ENCODE results near the gene TCEAL4. TPM values are rescaled to one million over a fixed set of nuclear protein-coding genes. Genes with fewer than 3 reads are reported as not detected.
A peak's percentile ranks its signal among the peaks of the same experiment; 100 is the strongest.
"Not testable (repeated sequence)": the region's sequence is repeated elsewhere in the genome, so short reads cannot be mapped to it uniquely, and the experiment has no call there.

TCEAL4 gene
- total RNA-seq, 2 donors from 2014 or later = 127 to 182 TPM

DNA sequence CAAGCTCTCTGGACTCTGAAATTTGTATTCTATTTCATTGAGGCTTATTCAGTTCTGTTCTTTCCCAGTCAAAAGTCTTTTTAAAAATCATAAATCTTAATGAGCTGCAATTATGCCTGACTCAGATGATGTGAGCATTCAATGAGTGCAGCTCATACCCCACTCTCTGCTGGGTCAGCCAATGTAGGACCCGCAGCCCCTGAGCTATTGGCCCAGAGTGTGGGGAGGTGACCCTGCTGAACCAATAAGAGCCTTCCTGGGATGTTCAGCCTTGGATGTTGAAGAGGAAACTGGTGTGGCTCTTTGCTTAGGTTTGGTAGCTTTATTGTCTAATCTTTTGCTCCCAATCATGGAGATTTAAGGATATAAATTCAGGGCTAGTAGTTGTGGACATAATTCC, 12.1 kb upstream of the TCEAL4 start:
- WGBS = 86% methylated on average over 1 of the region's 1 CpG
- DNase-seq (ENCODE audit: low spot score) = no peak
- H3K9me3 ChIP-seq = no peaks in the 10 kb centered on the region
- H3K27ac ChIP-seq = no peak overlapping the region
- H3K27me3 ChIP-seq (replicated peaks; ENCODE audit: insufficient read depth) = no peaks in the 10 kb centered on the region
- H3K4me3 ChIP-seq = no peak overlapping the region
- no peaks in the 10 kb centered on the region for H3K36me3 ChIP-seq
- no peaks in the 10 kb centered on the region for H3K4me1 ChIP-seq (replicated peaks)
- intact Hi-C loops (cut with DNase I) = no loop called here
- TF ChIP-seq, protein P1, sequence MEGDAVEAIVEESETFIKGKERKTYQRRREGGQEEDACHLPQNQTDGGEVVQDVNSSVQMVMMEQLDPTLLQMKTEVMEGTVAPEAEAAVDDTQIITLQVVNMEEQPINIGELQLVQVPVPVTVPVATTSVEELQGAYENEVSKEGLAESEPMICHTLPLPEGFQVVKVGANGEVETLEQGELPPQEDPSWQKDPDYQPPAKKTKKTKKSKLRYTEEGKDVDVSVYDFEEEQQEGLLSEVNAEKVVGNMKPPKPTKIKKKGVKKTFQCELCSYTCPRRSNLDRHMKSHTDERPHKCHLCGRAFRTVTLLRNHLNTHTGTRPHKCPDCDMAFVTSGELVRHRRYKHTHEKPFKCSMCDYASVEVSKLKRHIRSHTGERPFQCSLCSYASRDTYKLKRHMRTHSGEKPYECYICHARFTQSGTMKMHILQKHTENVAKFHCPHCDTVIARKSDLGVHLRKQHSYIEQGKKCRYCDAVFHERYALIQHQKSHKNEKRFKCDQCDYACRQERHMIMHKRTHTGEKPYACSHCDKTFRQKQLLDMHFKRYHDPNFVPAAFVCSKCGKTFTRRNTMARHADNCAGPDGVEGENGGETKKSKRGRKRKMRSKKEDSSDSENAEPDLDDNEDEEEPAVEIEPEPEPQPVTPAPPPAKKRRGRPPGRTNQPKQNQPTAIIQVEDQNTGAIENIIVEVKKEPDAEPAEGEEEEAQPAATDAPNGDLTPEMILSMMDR (IDR thresholded peaks at IDR 0.05) = no peak
- TF ChIP-seq POLR2AphosphoS5 (IDR thresholded peaks at IDR 0.05) (no peak), POLR2A (IDR thresholded peaks at IDR 0.05) (no peak)

DNA sequence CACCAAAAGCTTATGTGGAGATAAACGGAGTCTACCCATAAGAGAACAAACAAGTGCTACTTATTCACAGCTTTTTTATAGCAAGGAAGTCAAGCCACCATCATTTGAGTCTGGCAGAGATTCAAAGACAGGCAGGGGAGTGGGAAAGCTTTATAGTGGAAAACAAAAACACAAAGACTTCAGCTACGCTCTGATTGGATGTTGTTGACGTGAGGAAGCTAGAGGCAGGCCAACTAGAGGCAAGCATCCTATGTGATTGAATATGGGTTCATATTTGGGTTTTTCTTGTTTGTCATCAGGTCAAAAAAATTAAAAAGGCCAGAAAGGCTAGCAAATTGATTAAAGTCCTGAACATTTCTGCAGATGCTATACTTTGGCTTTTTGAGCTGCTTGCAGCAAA, 719 bp upstream of the TCEAL4 start:
- intact Hi-C loops (cut with DNase I) = no loop called here
- 60% methylated on average over 3 of the region's 3 CpGs for WGBS
- Histone ChIP-seq H3K9me3 (no peaks in the 10 kb centered on the region), H3K27me3 (replicated peaks; ENCODE audit: insufficient read depth) (no peaks in the 10 kb centered on the region), H3K27ac (peak overlapping the region in 1 of 2 donors; percentile 90), H3K36me3 (no peaks in the 10 kb centered on the region), H3K4me1 (replicated peaks) (no peaks in the 10 kb centered on the region), H3K4me3 (no peak overlapping the region)
- no peak for TF ChIP-seq POLR2AphosphoS5 (IDR thresholded peaks at IDR 0.05)
- TF ChIP-seq, protein P1 (IDR thresholded peaks at IDR 0.05) = no peak
- TF ChIP-seq POLR2A (IDR thresholded peaks at IDR 0.05) = no peak
- DNase-seq (ENCODE audit: low spot score) = no peak

DNA sequence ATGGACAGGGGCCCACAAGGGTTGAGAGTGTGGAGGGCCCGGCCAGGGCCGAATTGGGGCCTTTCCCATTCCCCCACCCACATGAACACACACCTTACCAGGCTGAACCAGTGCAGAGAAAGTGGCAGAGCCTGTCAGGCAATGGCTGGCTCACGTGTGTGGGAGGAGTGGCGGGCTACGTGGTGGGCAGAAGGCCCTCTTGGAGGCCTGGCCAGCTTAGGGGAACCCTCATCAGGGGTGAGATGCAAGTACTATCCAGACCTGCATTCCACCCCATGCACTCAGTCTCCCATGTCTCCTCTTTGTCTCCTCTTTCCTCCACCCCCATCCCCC, 965 bp downstream of the TCEAL4 start:
- intact Hi-C loops (cut with DNase I) = no loop called here
- 4% methylated on average over 4 of the region's 5 CpGs for WGBS

DNA sequence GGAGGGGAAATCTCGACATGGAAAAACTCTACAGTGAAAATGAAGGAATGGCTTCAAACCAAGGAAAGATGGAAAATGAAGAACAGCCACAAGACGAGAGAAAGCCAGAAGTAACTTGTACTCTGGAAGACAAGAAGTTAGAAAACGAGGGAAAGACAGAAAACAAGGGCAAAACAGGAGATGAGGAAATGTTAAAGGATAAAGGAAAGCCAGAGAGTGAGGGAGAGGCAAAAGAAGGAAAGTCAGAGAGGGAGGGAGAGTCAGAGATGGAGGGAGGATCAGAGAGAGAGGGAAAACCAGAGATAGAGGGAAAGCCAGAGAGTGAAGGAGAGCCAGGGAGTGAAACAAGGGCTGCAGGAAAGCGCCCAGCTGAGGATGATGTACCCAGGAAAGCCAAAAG, 1.3 kb downstream of the TCEAL4 start:
- 50% methylated on average over 4 of the region's 4 CpGs for WGBS
- Histone ChIP-seq H3K27me3 (replicated peaks; ENCODE audit: insufficient read depth) (no peaks in the 10 kb centered on the region), H3K9me3 (no peaks in the 10 kb centered on the region), H3K27ac (peak overlapping the region; percentile 90 to 92), H3K36me3 (no peaks in the 10 kb centered on the region), H3K4me3 (peak overlapping the region; percentile 55 to 67), H3K4me1 (replicated peaks) (no peaks in the 10 kb centered on the region)
- DNase-seq (ENCODE audit: low spot score) = no peak
- TF ChIP-seq POLR2A (IDR thresholded peaks at IDR 0.05) (no peak), POLR2AphosphoS5 (IDR thresholded peaks at IDR 0.05) (no peak)
- intact Hi-C loops (cut with DNase I) = no loop called here

More for the DNA sequence above, 965 bp downstream of the TCEAL4 start:
- TF ChIP-seq POLR2A (IDR thresholded peaks at IDR 0.05) = no peak
- H3K27ac ChIP-seq = peak overlapping the region; percentile 90 to 92
- peak overlapping the region; percentile 55 to 67 for H3K4me3 ChIP-seq
- no peaks in the 10 kb centered on the region for H3K27me3 ChIP-seq (replicated peaks; ENCODE audit: insufficient read depth)
- no peaks in the 10 kb centered on the region for H3K4me1 ChIP-seq (replicated peaks)
- no peaks in the 10 kb centered on the region for H3K36me3 ChIP-seq
- no peaks in the 10 kb centered on the region for H3K9me3 ChIP-seq
- peak; percentile 46 for DNase-seq (ENCODE audit: low spot score)

DNA sequence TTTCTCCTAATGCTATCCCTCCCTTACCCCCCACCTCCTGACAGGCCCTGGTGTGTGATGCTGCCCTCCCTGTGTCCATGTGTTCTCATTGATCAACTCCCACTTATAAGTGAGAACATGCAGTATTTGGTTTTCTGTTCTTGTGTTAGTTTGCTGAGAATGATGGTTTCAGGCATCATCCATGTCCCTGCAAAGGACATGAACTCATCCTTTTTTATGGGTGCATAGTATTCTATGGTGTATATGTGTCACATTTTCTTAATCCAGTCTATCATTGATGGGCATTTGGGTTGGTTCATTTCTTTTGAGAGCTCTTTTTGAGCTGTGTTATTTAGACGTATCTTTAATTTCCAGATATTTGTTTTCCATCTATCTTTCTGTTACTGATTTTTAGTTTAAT, 7.0 kb downstream of the TCEAL4 start:
- H3K4me3 ChIP-seq; H3K27ac ChIP-seq; DNase-seq (ENCODE audit: low spot score); H3K36me3 ChIP-seq; intact Hi-C loops (cut with DNase I); H3K9me3 ChIP-seq; H3K27me3 ChIP-seq (replicated peaks; ENCODE audit: insufficient read depth); H3K4me1 ChIP-seq (replicated peaks): not testable (repeated sequence)
- 100% methylated on average over 1 of the region's 1 CpG for WGBS

DNA sequence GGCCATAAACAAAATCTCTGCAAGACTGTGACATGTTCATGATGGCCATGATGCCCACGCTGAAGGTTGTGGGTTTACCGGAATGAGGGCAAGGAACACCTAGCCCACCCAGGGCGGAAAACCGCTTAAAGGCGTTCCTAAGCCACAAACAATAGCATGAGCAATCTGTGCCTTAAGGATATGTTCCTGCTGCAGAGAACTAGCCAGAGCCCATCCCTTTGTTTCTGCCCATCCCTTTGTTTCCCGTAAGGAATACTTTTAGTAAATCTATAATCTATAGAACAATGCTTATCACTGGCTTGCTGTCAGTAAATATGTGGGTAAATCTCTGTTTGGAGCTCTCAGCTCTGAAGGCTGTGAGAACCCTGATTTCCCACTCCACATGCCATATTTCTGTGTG, 9.9 kb downstream of the TCEAL4 start:
- H3K27me3 ChIP-seq (replicated peaks; ENCODE audit: insufficient read depth); H3K4me1 ChIP-seq (replicated peaks); intact Hi-C loops (cut with DNase I); H3K9me3 ChIP-seq; H3K36me3 ChIP-seq; H3K4me3 ChIP-seq; DNase-seq (ENCODE audit: low spot score); H3K27ac ChIP-seq: not testable (repeated sequence)
- 90% methylated on average over 5 of the region's 6 CpGs for WGBS

DNA sequence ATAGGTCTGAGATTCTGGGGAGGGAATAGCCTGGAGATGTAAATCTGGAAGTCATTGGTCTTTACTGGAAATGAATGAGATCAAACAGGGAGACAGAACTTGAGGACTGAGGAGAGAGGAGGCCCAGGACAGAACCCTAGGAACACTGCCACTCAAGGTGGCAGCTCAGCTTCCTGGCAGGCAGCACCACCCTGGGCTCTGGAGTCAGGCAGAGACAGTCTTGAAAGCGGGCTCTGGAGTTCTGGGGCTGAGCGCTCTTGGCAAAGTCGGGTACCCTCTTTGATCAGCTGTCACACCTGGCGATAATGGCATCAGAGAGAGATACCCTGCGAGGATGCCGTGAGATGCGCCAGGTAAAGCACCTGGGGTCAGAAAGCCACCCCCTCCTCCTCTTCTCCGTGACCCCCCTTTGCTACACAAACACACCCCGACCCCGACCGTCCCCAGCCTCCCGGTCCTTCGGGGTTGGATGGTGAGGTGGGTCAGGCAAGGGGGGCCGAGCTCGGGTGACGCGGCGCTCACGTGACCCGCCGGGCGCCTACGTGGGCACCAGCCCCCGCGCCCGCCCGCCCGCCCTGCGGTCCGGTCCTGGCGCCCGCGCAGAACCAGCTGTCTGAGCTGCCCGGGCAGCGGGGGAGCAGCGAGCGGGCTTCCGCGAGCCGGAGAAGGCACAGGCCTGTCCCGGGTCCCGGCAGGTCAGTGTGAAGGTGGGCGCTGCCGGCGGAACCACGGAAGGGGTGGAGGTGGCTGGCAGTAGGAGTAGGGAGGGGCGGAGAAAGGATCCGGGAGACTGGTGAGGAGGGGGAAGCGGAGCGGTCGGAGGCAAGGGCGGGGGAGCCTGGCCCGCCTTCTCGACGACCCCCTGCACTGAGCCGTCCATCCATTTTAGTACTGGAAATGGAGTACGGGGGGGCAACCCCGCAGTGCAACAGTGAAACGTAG, 22.3 kb downstream of the TCEAL4 start, which contains the start of gene TCEAL3:
Gene TCEAL3 (plus strand): TSS at position 600 of the 942 bp plus-strand sequence. CDS start 1,102 bp downstream, outside the sequence.
- H3K36me3 ChIP-seq = no peaks in the 10 kb centered on the region
- H3K9me3 ChIP-seq = no peaks in the 10 kb centered on the region
- intact Hi-C loops (cut with DNase I) = no loop called here
- peak; percentile 54 for DNase-seq (ENCODE audit: low spot score)
- 0% methylated on average over 11 of the region's 59 CpGs for WGBS
- no peaks in the 10 kb centered on the region for H3K4me1 ChIP-seq (replicated peaks)
- H3K27me3 ChIP-seq (replicated peaks; ENCODE audit: insufficient read depth) = no peaks in the 10 kb centered on the region
- H3K4me3 ChIP-seq = peak within 1 kb of the TSS; percentile 55 to 56
- peak within 1 kb of the TSS; percentile 94 to 95 for H3K27ac ChIP-seq
- TF ChIP-seq, protein P1 (IDR thresholded peaks at IDR 0.05) = no peak
- TF ChIP-seq POLR2A (IDR thresholded peaks at IDR 0.05) = peak; percentile 49
